Trophoblast cell (in vitro differentiated cells and primary cell): ENCODE data around the gene EIF5A2.

ENCODE experiments used
- DNase-seq, 2 donors: peaks; one replicate each; pipeline ENCODE4 v3.0.0-alpha.2; 2016
- H2AFZ ChIP-seq: 2 replicates; pipeline ENCODE4 v1.6.1; 2013; ENCODE audit warnings: low read length, moderate library complexity, mild to moderate bottlenecking; ENCODE audit not compliant: insufficient read depth, poor library complexity
- H2AK5ac ChIP-seq: 2 replicates; pipeline ENCODE4 v1.6.1; 2013; ENCODE audit warnings: mild to moderate bottlenecking, low read length
- H2BK120ac ChIP-seq: 2 replicates; pipeline ENCODE4 v1.6.1; 2013; ENCODE audit warnings: low read length, mild to moderate bottlenecking, moderate library complexity; ENCODE audit not compliant: insufficient read depth, poor library complexity
- H2BK12ac ChIP-seq: 2 replicates; pipeline ENCODE4 v1.6.1; 2013; ENCODE audit warnings: mild to moderate bottlenecking, low read length, moderate library complexity
- H2BK5ac ChIP-seq: 2 replicates; pipeline ENCODE4 v1.6.1; 2013; ENCODE audit warnings: low read length, low read depth, moderate library complexity, mild to moderate bottlenecking; ENCODE audit not compliant: poor library complexity
- H3K14ac ChIP-seq: 2 replicates; pipeline ENCODE4 v1.6.1; 2013; ENCODE audit warnings: mild to moderate bottlenecking, low read length
- H3K18ac ChIP-seq: 2 replicates; pipeline ENCODE4 v1.6.1; 2013; ENCODE audit warnings: mild to moderate bottlenecking, low read length
- H3K23ac ChIP-seq: 2 replicates; pipeline ENCODE4 v1.6.1; 2013; ENCODE audit warnings: low read length
- H3K27ac ChIP-seq: 2 replicates; pipeline ENCODE4 v1.5.1; 2013; ENCODE audit warnings: low read depth, mild to moderate bottlenecking, inconsistent platforms, low read length, moderate library complexity
- H3K27me3 ChIP-seq: 2 replicates; pipeline ENCODE4 v1.6.1; 2013; ENCODE audit warnings: inconsistent platforms, mild to moderate bottlenecking, low read length, moderate library complexity; ENCODE audit not compliant: insufficient read depth
- H3K36me3 ChIP-seq, 2 experiments: 1 replicate in 1 of 2; 2 replicates in 1 of 2; pipeline ENCODE4 v1.6.1; 2013; ENCODE audit warnings: low read length in 2 of 2, mild to moderate bottlenecking in 2 of 2, moderate library complexity in 1 of 2; ENCODE audit not compliant: insufficient read depth in 2 of 2, control insufficient read depth in 1 of 2
- H3K4ac ChIP-seq: 2 replicates; pipeline ENCODE4 v1.6.1; 2013; ENCODE audit warnings: low read depth, mild to moderate bottlenecking, low read length, moderate library complexity
- H3K4me1 ChIP-seq, 2 experiments: 1 replicate in 1 of 2; 2 replicates in 1 of 2; pipeline ENCODE4 v1.6.1; 2013; ENCODE audit warnings: low read length in 2 of 2, mild to moderate bottlenecking in 2 of 2, moderate library complexity in 1 of 2; ENCODE audit not compliant: insufficient read depth in 2 of 2, control insufficient read depth in 1 of 2
- H3K4me2 ChIP-seq: 2 replicates; pipeline ENCODE4 v1.6.1; 2013; ENCODE audit warnings: inconsistent platforms, mild to moderate bottlenecking, low read length, moderate library complexity
- H3K4me3 ChIP-seq: 2 replicates; pipeline ENCODE4 v1.5.1; 2013; ENCODE audit warnings: mild to moderate bottlenecking, low read depth, low read length, inconsistent platforms
- H3K79me1 ChIP-seq: one replicate; pipeline ENCODE4 v1.6.1; 2013; ENCODE audit warnings: low read length
- H3K79me2 ChIP-seq: 2 replicates; pipeline ENCODE4 v1.6.1; 2013; ENCODE audit warnings: low read length, mild to moderate bottlenecking; ENCODE audit not compliant: control insufficient read depth, insufficient read depth, poor library complexity
- H3K9ac ChIP-seq: 2 replicates; pipeline ENCODE4 v1.6.1; 2013; ENCODE audit warnings: mild to moderate bottlenecking, low read length
- H3K9me3 ChIP-seq: 2 replicates; pipeline ENCODE4 v1.6.1; 2013; ENCODE audit warnings: low read depth, mild to moderate bottlenecking, control low read depth, inconsistent platforms, low read length; ENCODE audit not compliant: insufficient read depth
- H4K12ac ChIP-seq: 2 replicates; pipeline ENCODE4 v1.6.1; 2013; ENCODE audit warnings: low read depth, mild to moderate bottlenecking, low read length, moderate library complexity
- H4K8ac ChIP-seq: 2 replicates; pipeline ENCODE4 v1.6.1; 2013; ENCODE audit warnings: low read depth, mild to moderate bottlenecking, low read length, moderate library complexity
- H4K91ac ChIP-seq: one replicate; pipeline ENCODE4 v1.6.1; 2013; ENCODE audit warnings: low read depth, mild to moderate bottlenecking, low read length, moderate library complexity
- WGBS: extraction: QIAGEN DNeasy Blood & Tissue Kit; methylation state at CpG from one replicate; pipeline ENCODE4 v1.1.7; 2013; ENCODE audit warnings: missing lambda C conversion rate; ENCODE audit not compliant: insufficient read length, insufficient coverage; ENCODE audit errors: extremely low coverage; 5-methylcytosine and 5-hydroxymethylcytosine counted together

The EIF5A2 gene

DNA sequence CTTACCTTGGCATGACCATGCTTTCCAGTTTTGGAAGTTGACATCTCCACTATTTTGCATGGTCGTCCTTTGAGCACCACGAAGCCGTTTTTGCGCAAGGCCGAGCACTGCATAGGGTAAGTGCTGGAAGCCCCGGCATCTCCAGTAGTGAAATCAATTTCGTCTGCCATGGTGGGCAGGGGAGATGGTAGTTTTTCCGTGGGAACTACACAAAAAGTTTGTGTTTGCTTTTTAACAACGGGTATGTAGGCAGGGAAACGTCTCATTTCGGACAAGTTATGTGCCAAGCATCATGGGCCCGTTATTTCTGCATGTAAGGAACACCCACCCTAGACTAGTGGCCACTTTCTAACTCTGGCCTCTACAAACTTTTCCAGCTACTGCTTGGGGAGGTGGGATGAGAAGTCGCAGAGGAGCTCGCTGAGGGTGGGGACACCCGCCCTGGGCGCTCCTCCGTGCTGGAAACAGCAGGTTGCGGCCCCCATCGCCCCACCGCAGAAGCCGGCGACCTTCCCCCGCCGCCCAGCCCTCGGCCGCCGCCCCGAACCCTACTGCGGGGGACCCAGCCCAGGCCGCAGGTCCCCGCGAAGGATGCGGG is 701 bp downstream of the EIF5A2 start:
- Histone ChIP-seq H2BK120ac (no peak overlapping the region), H3K27me3 (peaks cover 11% of the 10 kb centered on the region), H3K23ac (peak overlapping the region; percentile 69), H4K91ac (no peak overlapping the region), H3K4me2 (peak overlapping the region; percentile 99), H4K12ac (no peak overlapping the region), H3K36me3 (peaks cover 0 to 2% of the 10 kb centered on the region in 2 experiments), H2BK5ac (no peak overlapping the region), H2AFZ (peak overlapping the region; percentile 83), H2AK5ac (no peak overlapping the region), H3K79me1 (no peaks in the 10 kb centered on the region), H3K4ac (no peak overlapping the region), H3K9ac (peak overlapping the region; percentile 30), H4K8ac (peak overlapping the region; percentile 30), H3K4me1 (peaks cover 4 to 8% of the 10 kb centered on the region in 2 experiments), H3K27ac (no peak overlapping the region), H2BK12ac (no peak overlapping the region), H3K18ac (no peak overlapping the region), H3K14ac (no peak overlapping the region), H3K4me3 (peak overlapping the region; percentile 77), H3K79me2 (no peaks in the 10 kb centered on the region), H3K9me3 (peaks cover 10% of the 10 kb centered on the region)
- no CpG with 5 or more reads among the region's 33 CpGs for WGBS
- DNase-seq: no peak

DNA sequence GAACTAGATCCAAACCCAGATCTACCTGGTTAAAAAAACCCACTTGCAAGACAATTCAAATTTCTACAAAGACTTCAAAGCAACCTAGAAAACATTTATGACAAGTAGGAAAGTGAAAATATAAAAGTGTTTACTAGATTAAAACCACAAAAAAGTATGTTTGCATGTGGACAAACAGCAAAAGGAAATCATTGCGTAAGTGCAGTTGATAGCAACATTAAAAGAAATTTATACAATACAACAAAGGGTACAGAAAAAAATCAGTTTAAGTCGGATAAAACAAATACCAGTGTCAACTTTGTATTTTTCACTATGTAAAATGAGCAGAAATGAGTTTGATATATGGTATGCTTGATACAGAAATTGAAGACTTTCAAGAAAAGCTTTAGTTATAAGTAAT is 2.6 kb downstream of the EIF5A2 start:
- no peak overlapping the region for H2BK12ac ChIP-seq
- H3K4me2 ChIP-seq: no peak overlapping the region
- H3K9me3 ChIP-seq: peaks cover 10% of the 10 kb centered on the region
- H3K18ac ChIP-seq: no peak overlapping the region
- no peak overlapping the region for H4K12ac ChIP-seq
- no peak overlapping the region for H3K4me3 ChIP-seq
- H4K91ac ChIP-seq: no peak overlapping the region
- no peak overlapping the region for H2BK120ac ChIP-seq
- no peak overlapping the region for H3K9ac ChIP-seq
- H3K27me3 ChIP-seq: peaks cover 11% of the 10 kb centered on the region
- H3K4ac ChIP-seq: no peak overlapping the region
- peaks cover 4 to 8% of the 10 kb centered on the region in 2 experiments for H3K4me1 ChIP-seq
- H2AFZ ChIP-seq: no peak overlapping the region
- no peak overlapping the region for H3K14ac ChIP-seq
- H3K27ac ChIP-seq: no peak overlapping the region
- H3K79me1 ChIP-seq: no peaks in the 10 kb centered on the region
- H4K8ac ChIP-seq: no peak overlapping the region
- H3K79me2 ChIP-seq: no peaks in the 10 kb centered on the region
- no peak for DNase-seq
- H3K36me3 ChIP-seq: peaks cover 0 to 2% of the 10 kb centered on the region in 2 experiments
- WGBS: no CpG with 5 or more reads among the region's 2 CpGs
- H2BK5ac ChIP-seq: no peak overlapping the region
- no peak overlapping the region for H3K23ac ChIP-seq
- H2AK5ac ChIP-seq: no peak overlapping the region

DNA sequence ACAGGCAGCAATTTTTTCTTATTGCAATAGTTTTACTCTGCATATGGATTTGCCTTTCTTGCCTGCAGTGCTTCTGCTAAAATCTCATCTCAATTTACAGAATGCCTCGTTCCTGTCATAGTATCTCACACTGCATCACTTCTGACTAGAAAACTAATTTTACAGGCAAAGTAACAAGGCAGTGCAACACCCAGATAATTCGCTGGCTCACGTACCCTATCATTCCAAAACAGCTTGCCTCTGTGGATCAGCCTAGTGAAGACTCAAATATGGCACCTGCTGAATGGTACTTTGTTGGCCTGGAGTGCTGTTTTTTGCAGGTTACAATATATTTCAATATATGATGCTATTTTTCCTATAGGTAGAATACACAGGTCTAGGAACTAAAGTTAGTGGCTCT is 5.3 kb downstream of the EIF5A2 start:
- H3K27ac ChIP-seq: no peak overlapping the region
- H3K4me2 ChIP-seq: no peak overlapping the region
- no peak overlapping the region for H2AK5ac ChIP-seq
- no peak overlapping the region for H3K23ac ChIP-seq
- H2BK12ac ChIP-seq: no peak overlapping the region
- H3K9ac ChIP-seq: no peak overlapping the region
- no peak overlapping the region for H4K8ac ChIP-seq
- no peak overlapping the region for H3K4ac ChIP-seq
- H3K9me3 ChIP-seq: no peaks in the 10 kb centered on the region
- H2AFZ ChIP-seq: no peak overlapping the region
- no peak overlapping the region for H3K4me3 ChIP-seq
- peaks cover 4 to 8% of the 10 kb centered on the region in 2 experiments for H3K4me1 ChIP-seq
- H4K12ac ChIP-seq: no peak overlapping the region
- H3K79me2 ChIP-seq: no peaks in the 10 kb centered on the region
- H2BK5ac ChIP-seq: no peak overlapping the region
- DNase-seq: no peak
- H3K27me3 ChIP-seq: peaks cover 6% of the 10 kb centered on the region
- no peak overlapping the region for H4K91ac ChIP-seq
- WGBS: no CpG with 5 or more reads among the region's 3 CpGs
- no peak overlapping the region for H3K14ac ChIP-seq
- no peaks in the 10 kb centered on the region for H3K79me1 ChIP-seq
- no peak overlapping the region for H2BK120ac ChIP-seq
- H3K36me3 ChIP-seq: no peaks in the 10 kb centered on the region
- H3K18ac ChIP-seq: no peak overlapping the region

DNA sequence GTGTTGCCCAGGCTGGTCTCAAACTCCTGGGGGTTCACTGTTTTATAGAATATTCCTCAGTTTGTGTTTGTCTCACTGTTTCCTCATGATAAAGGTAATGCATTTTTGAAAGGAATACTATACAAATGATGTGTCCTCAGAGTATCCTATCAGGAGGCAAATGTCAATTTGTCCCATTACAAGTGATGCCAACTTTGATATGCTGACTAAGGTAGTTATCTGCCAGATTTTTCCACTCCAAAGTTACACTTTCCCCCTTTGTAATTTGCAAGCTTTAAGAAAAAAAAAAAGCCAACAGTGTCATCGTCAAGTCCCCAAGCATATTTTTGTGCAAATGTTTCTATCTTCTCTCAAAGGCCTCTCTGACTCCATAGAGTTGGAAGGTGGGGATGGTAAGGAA is 9.0 kb downstream of the EIF5A2 start:
- Histone ChIP-seq H3K14ac (no peak overlapping the region), H3K4me3 (no peak overlapping the region)
- no CpG with 5 or more reads among the region's 1 CpG for WGBS

More for the DNA sequence above, 9.0 kb downstream of the EIF5A2 start:
- Histone ChIP-seq H3K4me2 (no peak overlapping the region), H4K91ac (no peak overlapping the region), H3K9me3 (peaks cover 2% of the 10 kb centered on the region), H3K4me1 (no peaks in the 10 kb centered on the region), H3K79me2 (no peaks in the 10 kb centered on the region), H2AFZ (no peak overlapping the region), H4K8ac (no peak overlapping the region), H2BK5ac (no peak overlapping the region), H3K18ac (no peak overlapping the region), H3K4ac (no peak overlapping the region), H3K27me3 (no peaks in the 10 kb centered on the region), H3K36me3 (no peaks in the 10 kb centered on the region), H2BK12ac (no peak overlapping the region), H2BK120ac (no peak overlapping the region), H4K12ac (no peak overlapping the region), H3K23ac (no peak overlapping the region), H2AK5ac (no peak overlapping the region), H3K79me1 (no peaks in the 10 kb centered on the region), H3K9ac (no peak overlapping the region), H3K27ac (no peak overlapping the region)
- DNase-seq: no peak
